Mucosa of stomach (tissue), 1 donor: ENCODE data around the gene RRP1B.

Experiments used
- H3K27me3 ChIP-seq: one replicate; pipeline ENCODE4 v1.7.0; 2013; ENCODE audit warnings: mild to moderate bottlenecking, low read length; ENCODE audit not compliant: control insufficient read depth, insufficient read depth
- H3K36me3 ChIP-seq: one replicate; pipeline ENCODE4 v1.7.0; 2013; ENCODE audit warnings: low read length; ENCODE audit not compliant: control insufficient read depth, insufficient read depth
- H3K4me1 ChIP-seq: one replicate; pipeline ENCODE4 v1.7.0; 2013; ENCODE audit warnings: mild to moderate bottlenecking, low read length; ENCODE audit not compliant: control insufficient read depth, insufficient read depth
- H3K4me3 ChIP-seq: one replicate; pipeline ENCODE4 v1.7.0; 2013; ENCODE audit warnings: low read length
- H3K9ac ChIP-seq: one replicate; pipeline ENCODE4 v1.7.0; 2013; ENCODE audit warnings: mild to moderate bottlenecking, low read length, moderate library complexity
- H3K9me3 ChIP-seq: one replicate; pipeline ENCODE4 v1.7.0; 2013; ENCODE audit warnings: mild to moderate bottlenecking, low read length, moderate library complexity; ENCODE audit not compliant: control insufficient read depth
- donor health status: Pancreatic carcinoma.

RRP1B gene

DNA sequence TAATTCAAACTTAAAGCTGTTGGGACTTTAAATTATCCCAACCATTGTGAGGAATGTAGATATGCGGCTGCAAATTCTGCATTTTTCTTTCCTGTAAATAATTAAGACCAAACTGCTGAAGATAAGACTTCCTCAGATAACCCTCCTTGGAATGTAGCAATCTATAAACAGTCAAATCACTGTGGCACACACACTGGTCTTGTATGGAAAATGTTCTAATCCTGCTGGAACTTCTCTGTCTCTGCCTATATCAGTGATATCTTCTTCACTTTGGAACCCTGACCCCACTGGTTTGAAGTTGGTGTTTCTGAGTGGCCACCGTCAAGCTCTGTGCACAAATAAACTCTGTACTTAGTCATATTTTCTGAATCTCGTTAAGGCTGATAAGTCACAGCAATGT is 33.0 kb upstream of the RRP1B start:
- no peaks in the 10 kb centered on the region for H3K9me3 ChIP-seq

GRCh38 chr21:43627527-43627926 is 31.8 kb upstream of the RRP1B start:
- H3K9me3 ChIP-seq = no peaks in the 10 kb centered on the region
- no peak overlapping the region for H3K4me3 ChIP-seq
- peaks cover 23% of the 10 kb centered on the region for H3K4me1 ChIP-seq
- no peak overlapping the region for H3K9ac ChIP-seq
- no peaks in the 10 kb centered on the region for H3K36me3 ChIP-seq
- no peaks in the 10 kb centered on the region for H3K27me3 ChIP-seq

More for the DNA sequence above, 33.0 kb upstream of the RRP1B start:
- no peaks in the 10 kb centered on the region for H3K27me3 ChIP-seq
- H3K9ac ChIP-seq = no peak overlapping the region
- H3K4me3 ChIP-seq = no peak overlapping the region
- H3K36me3 ChIP-seq = no peaks in the 10 kb centered on the region
- H3K4me1 ChIP-seq = peaks cover 23% of the 10 kb centered on the region

- Histone ChIP-seq H3K4me1 (peaks cover 14% of the 10 kb centered on the region), H3K4me3 (no peak overlapping the region), H3K9ac (no peak overlapping the region)
These were observed 27.8 kb upstream of the RRP1B start for GRCh38 chr21:43631411-43632107.

DNA sequence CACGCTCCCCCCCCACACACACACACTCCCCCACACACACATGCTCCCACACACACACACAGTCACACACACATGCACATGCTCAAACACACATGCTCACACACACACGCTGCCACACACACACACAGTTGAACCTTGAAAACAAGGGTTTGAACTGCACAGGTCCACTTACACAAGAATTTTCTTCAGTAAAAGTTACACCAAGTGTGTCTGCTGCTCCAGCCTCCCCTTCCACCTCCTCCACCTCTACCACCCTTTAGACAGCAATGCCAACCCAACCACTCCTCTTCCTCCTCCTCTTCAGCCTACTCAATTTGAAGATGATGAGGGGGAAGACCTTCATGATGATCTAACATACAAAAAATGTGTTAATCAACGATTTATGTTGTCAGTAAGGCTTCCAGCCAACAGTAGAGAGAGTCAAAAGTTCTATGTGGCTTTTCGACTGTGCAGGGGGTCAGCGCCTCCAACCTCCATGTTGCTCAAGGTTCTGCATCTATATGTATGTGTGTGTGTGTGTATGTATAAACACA is 26.9 kb upstream of the RRP1B start:
- Histone ChIP-seq H3K9ac (no peak overlapping the region), H3K36me3 (no peaks in the 10 kb centered on the region)

More at GRCh38 chr21:43631411-43632107, 27.8 kb upstream of the RRP1B start:
- Histone ChIP-seq H3K9me3 (no peaks in the 10 kb centered on the region), H3K36me3 (no peaks in the 10 kb centered on the region), H3K27me3 (no peaks in the 10 kb centered on the region)

DNA sequence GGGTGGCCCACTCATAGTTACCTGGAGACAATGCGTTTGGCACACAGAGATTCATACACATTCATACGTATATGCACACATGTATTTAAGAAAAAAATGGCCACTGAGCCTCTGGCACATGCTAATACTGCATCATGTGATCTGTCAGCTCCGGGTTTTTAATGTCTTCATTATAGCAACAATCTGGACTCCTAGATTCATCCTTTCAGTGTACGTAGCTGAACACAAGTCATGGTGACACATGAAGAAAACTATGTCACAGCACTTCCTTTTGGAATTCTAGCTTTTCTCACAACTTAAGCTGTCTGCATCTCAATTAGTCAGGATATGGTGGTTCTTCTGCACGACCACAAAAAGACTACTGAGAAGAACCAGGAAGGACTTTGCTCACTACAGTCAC is 24.7 kb upstream of the RRP1B start:
- Histone ChIP-seq H3K27me3 (no peaks in the 10 kb centered on the region), H3K36me3 (no peaks in the 10 kb centered on the region), H3K4me3 (no peak overlapping the region), H3K4me1 (no peaks in the 10 kb centered on the region), H3K9ac (no peak overlapping the region), H3K9me3 (no peaks in the 10 kb centered on the region)

More for the DNA sequence above, 26.9 kb upstream of the RRP1B start:
- no peak overlapping the region for H3K4me3 ChIP-seq
- no peaks in the 10 kb centered on the region for H3K27me3 ChIP-seq
- H3K4me1 ChIP-seq = peaks cover 6% of the 10 kb centered on the region
- no peaks in the 10 kb centered on the region for H3K9me3 ChIP-seq

GRCh38 chr21:43635436-43635835 is 23.9 kb upstream of the RRP1B start:
- Histone ChIP-seq H3K4me3 (no peak overlapping the region), H3K9ac (no peak overlapping the region), H3K27me3 (no peaks in the 10 kb centered on the region), H3K9me3 (no peaks in the 10 kb centered on the region), H3K36me3 (no peaks in the 10 kb centered on the region), H3K4me1 (peaks cover 6% of the 10 kb centered on the region)

- Histone ChIP-seq H3K27me3 (no peaks in the 10 kb centered on the region), H3K9me3 (no peaks in the 10 kb centered on the region), H3K4me1 (peaks cover 13% of the 10 kb centered on the region), H3K9ac (no peak overlapping the region), H3K4me3 (no peak overlapping the region), H3K36me3 (no peaks in the 10 kb centered on the region)
These were observed 21.7 kb upstream of the RRP1B start for GRCh38 chr21:43637530-43638158.

- H3K9me3 ChIP-seq = no peaks in the 10 kb centered on the region
- no peak overlapping the region for H3K4me3 ChIP-seq
- H3K9ac ChIP-seq = no peak overlapping the region
- no peaks in the 10 kb centered on the region for H3K27me3 ChIP-seq
- H3K4me1 ChIP-seq = peaks cover 13% of the 10 kb centered on the region
- H3K36me3 ChIP-seq = no peaks in the 10 kb centered on the region
These were observed 19.6 kb upstream of the RRP1B start for GRCh38 chr21:43639470-43640353.

GRCh38 chr21:43640400-43640799 is 19.0 kb upstream of the RRP1B start:
- H3K4me3 ChIP-seq = no peak overlapping the region
- H3K4me1 ChIP-seq = peaks cover 15% of the 10 kb centered on the region
- no peaks in the 10 kb centered on the region for H3K36me3 ChIP-seq
- no peaks in the 10 kb centered on the region for H3K9me3 ChIP-seq
- H3K27me3 ChIP-seq = no peaks in the 10 kb centered on the region
- no peak overlapping the region for H3K9ac ChIP-seq

GRCh38 chr21:43643193-43643592 is 16.2 kb upstream of the RRP1B start:
- Histone ChIP-seq H3K9ac (no peak overlapping the region), H3K9me3 (no peaks in the 10 kb centered on the region), H3K27me3 (no peaks in the 10 kb centered on the region), H3K4me1 (peaks cover 27% of the 10 kb centered on the region), H3K36me3 (no peaks in the 10 kb centered on the region), H3K4me3 (no peak overlapping the region)

DNA sequence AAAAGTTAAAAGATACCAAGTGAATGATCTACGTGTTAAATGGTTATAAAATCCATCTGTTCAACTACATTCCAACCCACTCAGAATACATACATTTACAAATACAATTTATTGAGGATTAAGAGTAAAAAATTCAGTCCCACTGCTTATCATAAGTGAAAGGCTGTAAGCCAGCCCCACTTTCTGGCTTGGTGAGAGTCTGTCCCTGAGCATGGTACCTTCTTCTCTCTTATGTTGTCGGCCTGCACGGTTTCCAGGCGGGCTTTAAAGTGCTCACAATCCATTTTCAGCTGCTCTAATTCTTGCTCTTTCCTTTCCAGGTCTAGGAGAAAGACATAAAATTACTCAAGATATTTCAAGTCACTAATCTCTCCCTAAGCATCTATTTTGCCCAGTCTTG is 15.3 kb upstream of the RRP1B start:
- Histone ChIP-seq H3K9me3 (no peaks in the 10 kb centered on the region), H3K27me3 (no peaks in the 10 kb centered on the region), H3K36me3 (no peaks in the 10 kb centered on the region), H3K9ac (no peak overlapping the region), H3K4me3 (no peak overlapping the region), H3K4me1 (peaks cover 27% of the 10 kb centered on the region)

DNA sequence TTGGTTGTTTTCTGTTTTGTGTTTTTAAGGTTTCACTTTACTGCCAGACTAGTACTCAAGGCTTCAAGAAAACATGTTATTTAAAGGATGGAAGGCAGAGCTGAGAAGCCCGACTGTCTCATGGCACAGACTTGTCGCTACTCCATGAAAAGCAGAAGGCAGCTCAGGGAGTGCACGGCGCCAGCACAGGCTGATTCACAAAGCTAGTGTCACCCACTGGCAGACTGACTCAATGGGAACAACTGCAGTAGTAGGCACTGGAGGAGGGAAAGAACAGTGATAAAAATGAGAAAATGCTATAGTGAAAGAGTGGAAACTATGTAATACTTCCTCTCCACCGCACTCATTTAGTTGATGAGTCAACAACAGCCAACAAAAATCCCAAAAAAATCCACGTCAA is 14.8 kb upstream of the RRP1B start:
- Histone ChIP-seq H3K4me1 (peaks cover 27% of the 10 kb centered on the region), H3K36me3 (no peaks in the 10 kb centered on the region)

More for the DNA sequence above, 14.8 kb upstream of the RRP1B start:
- Histone ChIP-seq H3K9me3 (no peaks in the 10 kb centered on the region), H3K27me3 (no peaks in the 10 kb centered on the region), H3K4me3 (no peak overlapping the region), H3K9ac (no peak overlapping the region)
